ENCODE data around the gene TMF1.

TMF1 gene

DNA sequence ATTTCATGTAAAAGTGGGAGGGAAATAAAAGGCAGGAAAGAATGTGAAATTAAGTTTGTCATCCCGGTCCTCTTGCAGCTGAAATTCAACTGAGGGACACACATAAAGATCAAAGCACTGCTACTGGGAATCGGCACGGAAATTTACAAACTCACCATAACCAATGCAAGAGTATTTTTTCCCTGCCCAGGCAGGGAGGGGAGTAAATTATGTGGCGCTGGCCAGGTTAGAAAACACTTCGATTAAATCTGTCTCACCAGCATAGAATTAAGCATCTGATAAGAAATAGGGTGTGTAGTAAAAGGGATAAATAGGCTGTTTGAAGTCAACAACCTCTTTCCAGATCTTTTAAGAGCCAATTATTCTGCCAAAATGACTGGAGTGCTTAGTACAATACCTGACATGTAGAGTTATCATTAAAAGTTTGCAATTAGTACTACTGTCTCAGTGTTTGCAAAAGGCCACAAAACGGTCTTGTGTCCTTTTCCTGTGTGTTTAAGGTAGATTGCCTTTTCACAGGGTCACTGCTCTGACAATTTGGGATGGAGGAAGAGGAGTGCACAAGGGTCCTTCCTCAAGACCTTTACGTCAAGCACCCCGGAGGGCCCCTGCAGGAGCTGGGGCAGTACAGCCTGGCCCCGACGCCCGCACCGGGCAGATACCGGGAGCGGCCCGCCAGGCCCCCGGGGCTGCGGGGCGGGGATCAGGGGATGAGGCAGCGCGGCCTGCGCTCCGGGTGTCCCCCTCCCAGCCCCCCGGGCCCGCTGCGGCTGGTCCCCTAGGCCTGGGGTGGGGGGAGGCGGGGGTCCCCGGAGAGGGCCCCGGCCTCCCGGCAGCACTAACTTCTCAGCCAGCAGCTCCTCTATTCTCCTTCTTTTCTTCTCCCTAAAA, 27.4 kb upstream of the TMF1 start:
- H3K36me3 ChIP-seq (ENCODE audit: control insufficient read depth, insufficient read depth, low read length): peaks cover 10% of the 10 kb centered on the region
- peaks cover 15% of the 10 kb centered on the region for H3K4me1 ChIP-seq (ENCODE audit: control insufficient read depth, insufficient read depth, low read length)
- peak overlapping the region; percentile 83 for H3K27ac ChIP-seq (ENCODE audit: low read depth, low read length)
- no peaks in the 10 kb centered on the region for H3K27me3 ChIP-seq (ENCODE audit: control insufficient read depth, insufficient read depth, low read length)
- peak overlapping the region; percentile 66 for H3K9ac ChIP-seq (ENCODE audit: low read depth, low read length)
- H3K9me3 ChIP-seq (ENCODE audit: control insufficient read depth, insufficient read depth, low read length): no peaks in the 10 kb centered on the region
- H3K4me3 ChIP-seq (ENCODE audit: low read depth, low read length): peak overlapping the region; percentile 82

DNA sequence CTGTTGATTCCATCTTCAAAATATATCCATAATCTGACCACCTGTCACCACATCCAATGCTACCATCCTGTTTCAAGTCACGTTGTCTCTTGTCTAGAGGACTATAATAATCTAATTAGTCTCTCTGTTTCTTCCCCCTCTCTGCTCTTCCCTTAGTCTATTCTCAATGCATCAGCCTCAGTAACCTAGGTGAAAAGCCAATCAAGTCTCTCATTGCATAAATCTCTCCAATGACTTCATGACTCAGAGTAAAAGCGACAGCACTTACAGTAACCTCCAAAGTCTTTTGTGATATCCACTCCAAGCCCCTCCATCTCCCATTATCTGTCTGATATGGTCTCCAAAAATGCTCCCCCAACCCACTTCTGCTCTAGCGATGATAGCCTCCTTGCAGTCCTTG, 20.8 kb upstream of the TMF1 start:
- Histone ChIP-seq H3K4me1 (ENCODE audit: control insufficient read depth, insufficient read depth, low read length) (no peaks in the 10 kb centered on the region), H3K9ac (ENCODE audit: low read depth, low read length) (no peak overlapping the region), H3K36me3 (ENCODE audit: control insufficient read depth, insufficient read depth, low read length) (peaks cover 53% of the 10 kb centered on the region), H3K4me3 (ENCODE audit: low read depth, low read length) (no peak overlapping the region), H3K9me3 (ENCODE audit: control insufficient read depth, insufficient read depth, low read length) (no peaks in the 10 kb centered on the region), H3K27me3 (ENCODE audit: control insufficient read depth, insufficient read depth, low read length) (no peaks in the 10 kb centered on the region), H3K27ac (ENCODE audit: low read depth, low read length) (no peak overlapping the region)

DNA sequence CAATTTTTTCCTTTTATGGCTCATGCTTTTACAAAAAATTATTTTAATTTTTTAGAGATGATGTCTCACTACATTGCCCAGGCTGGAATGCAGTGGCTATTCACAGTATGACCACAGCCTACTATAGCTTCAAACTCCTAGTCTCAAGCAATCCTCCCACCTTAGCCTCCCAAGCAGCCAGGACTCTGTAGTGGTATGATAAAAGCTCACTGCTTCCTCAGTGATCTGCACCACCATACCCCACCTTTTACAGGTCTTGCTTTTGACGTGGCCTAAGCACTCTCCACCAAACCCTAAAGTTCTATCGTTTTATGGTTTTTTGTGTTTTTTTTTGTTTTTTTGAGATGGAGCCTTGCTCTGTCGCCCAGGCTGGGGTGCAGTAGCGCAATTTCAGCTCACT, 14.0 kb upstream of the TMF1 start:
- H3K36me3 ChIP-seq (ENCODE audit: control insufficient read depth, insufficient read depth, low read length): peaks cover 53% of the 10 kb centered on the region
- no peaks in the 10 kb centered on the region for H3K27me3 ChIP-seq (ENCODE audit: control insufficient read depth, insufficient read depth, low read length)
- H3K4me3 ChIP-seq (ENCODE audit: low read depth, low read length): no peak overlapping the region
- no peaks in the 10 kb centered on the region for H3K4me1 ChIP-seq (ENCODE audit: control insufficient read depth, insufficient read depth, low read length)
- no peaks in the 10 kb centered on the region for H3K9me3 ChIP-seq (ENCODE audit: control insufficient read depth, insufficient read depth, low read length)
- no peak overlapping the region for H3K9ac ChIP-seq (ENCODE audit: low read depth, low read length)
- H3K27ac ChIP-seq (ENCODE audit: low read depth, low read length): no peak overlapping the region

DNA sequence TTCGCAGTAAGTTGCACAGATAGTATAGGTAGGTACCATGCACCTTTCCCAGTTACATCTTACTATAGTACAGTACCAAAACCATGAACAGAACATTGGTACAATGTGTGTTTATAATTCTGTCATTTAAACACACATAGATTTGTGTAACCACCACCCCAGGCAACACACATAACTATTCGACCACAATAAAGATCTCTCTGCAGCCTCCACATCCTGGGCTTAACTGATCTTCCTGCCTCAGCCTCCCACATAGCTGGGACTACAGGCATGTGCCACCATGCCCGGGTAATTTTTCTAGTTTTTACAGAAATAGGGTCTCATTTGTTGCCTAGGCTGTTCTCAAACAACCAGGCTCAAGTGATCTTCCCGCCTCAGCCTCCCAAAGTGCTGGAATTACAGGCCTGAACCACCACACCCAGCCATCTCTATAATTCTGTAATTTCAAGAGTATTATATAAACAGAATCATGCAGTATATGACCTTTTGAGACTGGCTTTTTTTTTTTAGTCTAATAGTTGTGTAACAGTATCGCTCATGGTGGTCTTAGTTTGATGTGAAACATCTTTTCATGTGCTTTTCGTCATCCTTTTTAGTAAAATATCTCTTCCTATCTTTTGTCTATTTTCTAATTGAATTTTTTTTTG, 13.3 kb upstream of the TMF1 start:
- Histone ChIP-seq H3K4me3 (ENCODE audit: low read depth, low read length) (no peak overlapping the region), H3K36me3 (ENCODE audit: control insufficient read depth, insufficient read depth, low read length) (peaks cover 53% of the 10 kb centered on the region), H3K9ac (ENCODE audit: low read depth, low read length) (no peak overlapping the region)

DNA sequence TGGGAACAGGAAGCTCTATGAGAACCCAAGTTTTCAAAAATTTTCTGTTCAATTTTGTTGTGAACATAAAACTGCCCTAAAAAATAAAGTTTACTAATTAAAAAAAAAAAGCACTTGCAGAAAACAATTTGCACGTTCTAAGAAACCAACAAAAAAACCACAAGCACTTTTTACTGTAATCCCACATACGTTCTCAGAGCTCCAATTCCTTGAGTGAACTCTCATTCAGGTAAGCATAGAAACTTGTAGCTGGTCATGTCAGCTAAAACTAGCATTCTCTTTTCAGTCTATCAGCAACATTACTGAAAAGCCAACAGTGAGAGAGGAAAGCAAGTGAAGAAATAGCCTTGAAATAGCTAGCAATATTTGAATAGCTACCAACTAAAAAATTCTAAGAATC, 11.5 kb upstream of the TMF1 start:
- H3K9me3 ChIP-seq (ENCODE audit: control insufficient read depth, insufficient read depth, low read length): no peaks in the 10 kb centered on the region
- H3K9ac ChIP-seq (ENCODE audit: low read depth, low read length): no peak overlapping the region
- H3K36me3 ChIP-seq (ENCODE audit: control insufficient read depth, insufficient read depth, low read length): peaks cover 63% of the 10 kb centered on the region
- H3K27me3 ChIP-seq (ENCODE audit: control insufficient read depth, insufficient read depth, low read length): no peaks in the 10 kb centered on the region
- no peaks in the 10 kb centered on the region for H3K4me1 ChIP-seq (ENCODE audit: control insufficient read depth, insufficient read depth, low read length)
- H3K4me3 ChIP-seq (ENCODE audit: low read depth, low read length): no peak overlapping the region
- H3K27ac ChIP-seq (ENCODE audit: low read depth, low read length): no peak overlapping the region

More for the DNA sequence above, 13.3 kb upstream of the TMF1 start:
- Histone ChIP-seq H3K27me3 (ENCODE audit: control insufficient read depth, insufficient read depth, low read length) (no peaks in the 10 kb centered on the region), H3K9me3 (ENCODE audit: control insufficient read depth, insufficient read depth, low read length) (no peaks in the 10 kb centered on the region), H3K27ac (ENCODE audit: low read depth, low read length) (no peak overlapping the region), H3K4me1 (ENCODE audit: control insufficient read depth, insufficient read depth, low read length) (no peaks in the 10 kb centered on the region)

DNA sequence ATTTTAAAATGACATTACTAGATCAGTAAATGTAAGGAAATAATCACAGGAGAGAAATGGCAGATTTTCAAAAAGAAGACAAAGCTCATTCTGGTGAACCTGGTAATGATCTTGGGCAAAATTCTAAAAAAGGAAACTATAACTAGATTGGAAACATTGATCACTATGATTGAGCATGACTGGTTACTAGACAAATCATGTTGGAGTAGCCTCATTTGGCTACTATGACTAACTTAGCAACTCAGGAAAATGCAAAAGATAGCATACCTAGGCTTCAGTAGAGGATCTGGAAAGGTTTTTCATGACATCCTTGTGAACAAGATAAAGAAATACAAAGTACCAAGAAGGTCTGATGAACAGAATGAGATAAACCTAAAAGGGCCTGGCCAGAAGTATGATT, 7.6 kb upstream of the TMF1 start:
- H3K36me3 ChIP-seq (ENCODE audit: control insufficient read depth, insufficient read depth, low read length): peaks cover 95% of the 10 kb centered on the region
- no peaks in the 10 kb centered on the region for H3K9me3 ChIP-seq (ENCODE audit: control insufficient read depth, insufficient read depth, low read length)
- no peaks in the 10 kb centered on the region for H3K4me1 ChIP-seq (ENCODE audit: control insufficient read depth, insufficient read depth, low read length)
- no peak overlapping the region for H3K4me3 ChIP-seq (ENCODE audit: low read depth, low read length)
- no peak overlapping the region for H3K9ac ChIP-seq (ENCODE audit: low read depth, low read length)
- H3K27me3 ChIP-seq (ENCODE audit: control insufficient read depth, insufficient read depth, low read length): no peaks in the 10 kb centered on the region
- no peak overlapping the region for H3K27ac ChIP-seq (ENCODE audit: low read depth, low read length)

DNA sequence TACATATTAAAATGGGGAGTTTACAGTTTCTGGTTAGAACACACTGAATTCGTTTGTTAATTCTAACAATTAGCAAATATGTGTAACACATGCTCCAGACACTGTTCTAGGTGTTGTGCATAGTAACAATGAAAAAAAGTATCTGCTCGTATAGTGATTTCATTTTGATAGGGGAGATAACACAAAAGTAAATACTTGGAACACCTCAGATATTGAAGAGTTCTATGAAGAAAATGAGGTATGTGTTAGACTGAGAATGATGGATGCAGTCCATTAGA, 6.8 kb upstream of the TMF1 start:
- Histone ChIP-seq H3K9me3 (ENCODE audit: control insufficient read depth, insufficient read depth, low read length) (no peaks in the 10 kb centered on the region), H3K4me3 (ENCODE audit: low read depth, low read length) (no peak overlapping the region), H3K9ac (ENCODE audit: low read depth, low read length) (no peak overlapping the region), H3K27ac (ENCODE audit: low read depth, low read length) (no peak overlapping the region), H3K27me3 (ENCODE audit: control insufficient read depth, insufficient read depth, low read length) (no peaks in the 10 kb centered on the region), H3K36me3 (ENCODE audit: control insufficient read depth, insufficient read depth, low read length) (peaks cover 91% of the 10 kb centered on the region), H3K4me1 (ENCODE audit: control insufficient read depth, insufficient read depth, low read length) (no peaks in the 10 kb centered on the region)

DNA sequence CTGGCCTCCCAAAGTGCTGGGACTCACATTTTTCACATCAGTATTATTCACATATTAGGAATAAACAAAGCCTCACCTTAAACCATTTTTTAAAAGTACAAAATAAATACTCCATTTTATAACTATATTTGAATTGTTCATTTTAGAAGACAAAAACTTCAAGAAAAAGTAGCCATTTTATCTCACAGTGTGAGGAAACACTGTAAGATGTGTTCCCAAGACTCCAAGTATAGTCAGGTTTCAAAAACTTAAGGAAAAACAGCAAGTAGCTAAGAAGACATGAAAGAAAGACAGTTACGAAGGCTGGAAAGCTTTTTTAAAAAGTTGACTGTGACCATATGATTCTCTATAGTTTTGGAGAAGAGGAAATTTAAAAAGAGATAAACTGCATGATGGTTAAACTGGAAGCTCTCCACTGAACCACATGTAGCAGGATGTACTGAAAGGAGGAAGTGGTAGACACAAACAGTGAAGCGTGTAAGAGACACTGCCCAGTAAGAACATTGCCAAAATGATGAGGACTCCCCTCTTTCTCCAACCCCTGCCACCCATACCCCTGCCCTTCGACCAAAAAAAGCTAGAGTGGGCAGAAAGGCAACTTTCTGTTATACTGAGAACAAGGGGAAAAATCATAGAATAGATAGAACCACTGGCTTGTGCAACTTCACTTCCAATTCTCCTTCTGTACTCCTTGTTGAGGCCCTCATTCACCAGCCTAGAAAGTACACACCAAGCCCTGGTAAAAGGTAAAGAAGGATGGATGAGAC, 6.2 kb upstream of the TMF1 start:
- peaks cover 85% of the 10 kb centered on the region for H3K36me3 ChIP-seq (ENCODE audit: control insufficient read depth, insufficient read depth, low read length)
- no peaks in the 10 kb centered on the region for H3K9me3 ChIP-seq (ENCODE audit: control insufficient read depth, insufficient read depth, low read length)
- H3K4me1 ChIP-seq (ENCODE audit: control insufficient read depth, insufficient read depth, low read length): no peaks in the 10 kb centered on the region
- H3K27ac ChIP-seq (ENCODE audit: low read depth, low read length): no peak overlapping the region
- H3K4me3 ChIP-seq (ENCODE audit: low read depth, low read length): no peak overlapping the region
- no peaks in the 10 kb centered on the region for H3K27me3 ChIP-seq (ENCODE audit: control insufficient read depth, insufficient read depth, low read length)
- H3K9ac ChIP-seq (ENCODE audit: low read depth, low read length): no peak overlapping the region

DNA sequence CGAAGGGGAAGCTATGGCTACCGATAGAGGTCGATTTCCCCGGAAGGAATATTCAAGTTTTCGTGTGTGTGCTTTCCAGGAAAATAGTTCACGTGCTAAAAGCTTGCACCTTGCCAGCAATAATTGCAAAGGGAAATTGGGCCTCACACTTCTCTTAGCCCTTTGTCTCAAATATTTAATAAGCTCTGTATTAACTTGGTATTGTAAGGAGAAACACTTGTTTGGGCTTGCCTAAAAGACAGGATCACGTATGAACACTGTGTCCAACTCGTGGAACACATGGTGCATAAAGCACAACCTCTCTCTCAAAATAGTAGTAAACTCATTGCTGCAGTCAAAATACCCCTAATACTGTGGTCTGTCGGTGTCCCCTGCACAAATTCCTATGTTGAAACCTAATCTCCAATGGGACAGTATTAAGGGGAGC, 352 bp upstream of the TMF1 start:
- H3K4me3 ChIP-seq (ENCODE audit: low read depth, low read length): peak overlapping the region; percentile 81
- H3K27ac ChIP-seq (ENCODE audit: low read depth, low read length): peak overlapping the region; percentile 87
- no peaks in the 10 kb centered on the region for H3K9me3 ChIP-seq (ENCODE audit: control insufficient read depth, insufficient read depth, low read length)
- peaks cover 11% of the 10 kb centered on the region; the same call in 1 of the 2 replicates for H3K4me1 ChIP-seq (ENCODE audit: control insufficient read depth, insufficient read depth, low read length)
- H3K9ac ChIP-seq (ENCODE audit: low read depth, low read length): peak overlapping the region; percentile 48
- peaks cover 45% of the 10 kb centered on the region for H3K36me3 ChIP-seq (ENCODE audit: control insufficient read depth, insufficient read depth, low read length)
- no peaks in the 10 kb centered on the region for H3K27me3 ChIP-seq (ENCODE audit: control insufficient read depth, insufficient read depth, low read length)

DNA sequence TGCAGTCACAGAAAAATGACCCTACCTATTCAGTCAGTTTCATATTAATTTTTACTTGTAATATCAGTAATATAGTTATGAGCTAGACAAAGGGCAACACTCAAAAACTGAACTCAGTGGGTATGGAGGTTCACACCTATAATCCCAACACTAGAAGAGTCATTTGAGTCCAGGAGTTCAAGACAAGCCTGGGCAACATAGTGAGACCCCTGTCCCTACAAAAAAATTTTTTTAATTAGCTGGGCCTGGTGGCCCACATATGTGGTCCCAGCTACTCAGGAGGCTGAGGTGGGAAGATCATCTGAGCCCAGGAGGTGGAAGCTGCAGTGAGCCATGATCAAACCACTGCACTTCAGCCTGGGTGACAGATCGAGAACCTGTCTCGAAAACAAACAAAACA, 3.1 kb downstream of the TMF1 start:
- Histone ChIP-seq H3K27me3 (ENCODE audit: control insufficient read depth, insufficient read depth, low read length) (no peaks in the 10 kb centered on the region), H3K4me1 (ENCODE audit: control insufficient read depth, insufficient read depth, low read length) (peaks cover 11% of the 10 kb centered on the region; the same call in 1 of the 2 replicates), H3K9ac (ENCODE audit: low read depth, low read length) (no peak overlapping the region), H3K36me3 (ENCODE audit: control insufficient read depth, insufficient read depth, low read length) (peaks cover 40% of the 10 kb centered on the region), H3K4me3 (ENCODE audit: low read depth, low read length) (no peak overlapping the region), H3K27ac (ENCODE audit: low read depth, low read length) (no peak overlapping the region), H3K9me3 (ENCODE audit: control insufficient read depth, insufficient read depth, low read length) (no peaks in the 10 kb centered on the region)

DNA sequence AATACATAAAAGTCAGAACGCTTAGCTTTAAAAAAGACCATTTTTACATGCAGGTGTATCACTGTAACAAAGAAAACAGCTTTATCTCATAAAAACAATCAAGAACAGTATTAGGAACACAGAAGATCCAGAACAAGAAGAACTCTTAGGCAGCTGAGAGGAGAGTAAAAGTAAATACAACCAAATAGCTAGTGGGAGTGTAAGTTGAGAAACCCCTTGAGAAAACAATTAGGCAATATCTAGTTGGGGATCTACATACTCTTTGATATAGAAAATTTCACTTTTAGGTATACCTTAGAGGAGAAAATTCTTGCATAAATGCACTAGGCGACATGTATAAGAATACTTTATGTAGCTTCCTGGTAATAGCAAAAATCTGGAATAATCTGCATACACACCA, 7.5 kb downstream of the TMF1 start:
- Histone ChIP-seq H3K27ac (ENCODE audit: low read depth, low read length) (no peak overlapping the region), H3K9ac (ENCODE audit: low read depth, low read length) (no peak overlapping the region), H3K36me3 (ENCODE audit: control insufficient read depth, insufficient read depth, low read length) (peaks cover 81% of the 10 kb centered on the region), H3K4me1 (ENCODE audit: control insufficient read depth, insufficient read depth, low read length) (no peaks in the 10 kb centered on the region), H3K9me3 (ENCODE audit: control insufficient read depth, insufficient read depth, low read length) (no peaks in the 10 kb centered on the region), H3K27me3 (ENCODE audit: control insufficient read depth, insufficient read depth, low read length) (no peaks in the 10 kb centered on the region), H3K4me3 (ENCODE audit: low read depth, low read length) (no peak overlapping the region)
